Duodenal mucosa (tissue), 2 donors: ENCODE results near the gene IKZF1.

Source experiments
- H3K27ac ChIP-seq: one replicate; pipeline ENCODE4 v1.7.0; 2013; ENCODE audit warnings: low read depth, low read length
- H3K27me3 ChIP-seq, 2 donors: one replicate each; pipeline ENCODE4 v1.7.0; 2013; ENCODE audit warnings: low read length in 2 of 2, control low read depth in 1 of 2; ENCODE audit not compliant: insufficient read depth in 2 of 2, control insufficient read depth in 1 of 2
- H3K36me3 ChIP-seq, 2 donors: one replicate each; pipeline ENCODE4 v1.7.0; 2013; ENCODE audit warnings: low read length in 2 of 2, control low read depth in 1 of 2; ENCODE audit not compliant: insufficient read depth in 2 of 2, control insufficient read depth in 1 of 2
- H3K4me1 ChIP-seq, 2 donors: one replicate each; pipeline ENCODE4 v1.7.0; 2013; ENCODE audit warnings: low read length in 2 of 2, control low read depth in 1 of 2; ENCODE audit not compliant: insufficient read depth in 2 of 2, control insufficient read depth in 1 of 2
- H3K4me3 ChIP-seq, 2 donors: one replicate each; pipeline ENCODE4 v1.7.0; 2013; ENCODE audit warnings: low read length in 2 of 2, low read depth in 1 of 2
- H3K9ac ChIP-seq, 2 donors: one replicate each; pipeline ENCODE4 v1.7.0; 2013; ENCODE audit warnings: low read length in 2 of 2, low read depth in 1 of 2
- H3K9me3 ChIP-seq, 2 donors: one replicate each; pipeline ENCODE4 v1.7.0; 2013; ENCODE audit warnings: low read length in 2 of 2, control low read depth in 1 of 2; ENCODE audit not compliant: control insufficient read depth in 1 of 2

IKZF1 gene

DNA sequence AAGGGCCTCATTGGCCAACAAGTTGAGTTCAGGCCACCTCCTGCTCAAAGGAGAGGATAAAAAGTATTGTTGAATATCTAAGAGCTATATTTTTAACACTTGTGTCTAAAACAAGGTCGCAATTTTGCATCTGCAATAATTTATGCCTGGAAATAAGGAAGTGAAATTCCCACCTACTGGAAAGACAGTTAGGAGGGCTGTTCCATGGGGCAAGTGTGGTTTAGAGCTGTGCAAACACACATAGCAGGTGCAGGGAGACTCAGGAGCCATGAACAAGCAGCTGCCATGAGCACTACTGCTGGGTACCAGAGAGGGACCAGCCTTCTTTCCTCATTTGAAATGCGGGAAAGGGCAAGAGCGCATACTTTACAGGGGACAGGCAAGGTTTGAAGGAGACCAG, 35.5 kb upstream of the IKZF1 start:
- no peak overlapping the region for H3K27ac ChIP-seq
- no peaks in the 10 kb centered on the region for H3K27me3 ChIP-seq
- H3K9ac ChIP-seq = no peak overlapping the region
- no peaks in the 10 kb centered on the region for H3K9me3 ChIP-seq
- H3K36me3 ChIP-seq = no peaks in the 10 kb centered on the region
- H3K4me1 ChIP-seq = peaks cover 26 to 43% of the 10 kb centered on the region in 2 donors
- H3K4me3 ChIP-seq = no peak overlapping the region

DNA sequence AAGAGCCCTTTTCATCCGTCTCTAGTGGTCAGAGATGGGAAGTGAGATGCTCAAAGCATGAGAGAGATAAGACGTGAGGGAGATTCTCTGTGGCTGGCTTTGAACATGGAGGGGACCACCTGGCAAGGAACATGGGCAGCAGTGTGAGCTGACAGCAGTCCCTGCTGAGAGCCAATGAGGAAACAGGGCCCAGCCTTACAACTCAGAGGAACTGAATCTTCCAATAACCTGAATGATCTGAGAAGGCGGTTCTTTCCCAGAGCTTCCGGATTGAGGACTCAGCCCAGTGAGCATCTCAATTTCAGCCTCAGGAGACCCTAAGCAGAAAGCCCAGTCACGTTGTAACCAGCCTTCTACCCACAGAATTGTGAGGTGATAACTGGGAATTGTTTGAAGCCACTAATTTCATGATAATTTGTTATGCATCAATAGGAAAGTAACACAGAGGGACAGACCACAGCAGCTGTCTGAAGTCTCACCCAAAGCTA, 33.9 kb upstream of the IKZF1 start:
- Histone ChIP-seq H3K36me3 (no peaks in the 10 kb centered on the region), H3K9ac (no peak overlapping the region), H3K4me1 (peaks cover 25 to 40% of the 10 kb centered on the region in 2 donors), H3K27me3 (no peaks in the 10 kb centered on the region), H3K27ac (no peak overlapping the region), H3K9me3 (no peaks in the 10 kb centered on the region), H3K4me3 (no peak overlapping the region)

DNA sequence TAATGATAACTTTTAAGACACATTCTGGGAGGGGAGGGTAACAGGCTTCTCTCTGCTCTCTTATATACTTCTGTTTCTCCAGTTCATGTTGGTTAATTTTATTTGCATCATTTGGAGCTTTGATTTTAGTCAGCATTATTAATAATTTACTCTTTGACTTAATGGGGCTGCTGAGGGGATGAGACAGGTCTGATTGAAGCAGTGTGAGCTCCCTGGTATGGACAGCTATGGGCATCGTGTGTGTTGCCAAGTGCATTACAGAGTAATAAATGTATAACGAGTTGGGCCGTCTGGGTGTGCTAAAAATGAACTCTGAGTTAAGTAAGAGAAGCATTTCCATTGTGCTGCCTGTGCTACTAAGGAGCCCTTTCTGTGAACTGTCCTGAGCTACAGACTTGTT, 31.7 kb upstream of the IKZF1 start:
- no peak overlapping the region for H3K9ac ChIP-seq
- no peaks in the 10 kb centered on the region for H3K27me3 ChIP-seq
- H3K27ac ChIP-seq = no peak overlapping the region

DNA sequence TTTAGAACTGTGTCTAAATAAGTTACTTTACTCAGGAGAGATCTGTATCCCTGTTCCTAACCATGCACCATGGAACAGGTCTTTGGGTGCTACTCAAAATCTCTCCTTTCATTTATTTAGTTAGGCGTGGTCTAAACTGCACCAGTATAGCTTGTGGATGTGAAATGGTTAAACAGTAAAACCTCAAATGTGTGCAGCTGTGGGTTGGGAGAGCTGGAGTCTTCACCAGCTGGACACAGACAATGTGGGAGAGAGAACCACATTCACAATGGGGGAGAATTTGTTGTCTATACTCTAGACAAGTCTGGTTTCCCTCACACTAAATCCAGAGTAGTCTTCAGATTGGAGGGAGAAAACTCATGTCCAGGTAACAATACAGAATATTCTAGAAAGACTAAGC, 31.2 kb upstream of the IKZF1 start:
- no peak overlapping the region for H3K9ac ChIP-seq
- H3K9me3 ChIP-seq = no peaks in the 10 kb centered on the region
- no peak overlapping the region for H3K4me3 ChIP-seq
- H3K36me3 ChIP-seq = no peaks in the 10 kb centered on the region
- peaks cover 14 to 15% of the 10 kb centered on the region in 2 donors for H3K4me1 ChIP-seq
- H3K27ac ChIP-seq = no peak overlapping the region
- H3K27me3 ChIP-seq = no peaks in the 10 kb centered on the region

More for the DNA sequence above, 31.7 kb upstream of the IKZF1 start:
- Histone ChIP-seq H3K4me3 (no peak overlapping the region), H3K9me3 (no peaks in the 10 kb centered on the region), H3K4me1 (peaks cover 19 to 20% of the 10 kb centered on the region in 2 donors), H3K36me3 (no peaks in the 10 kb centered on the region)

DNA sequence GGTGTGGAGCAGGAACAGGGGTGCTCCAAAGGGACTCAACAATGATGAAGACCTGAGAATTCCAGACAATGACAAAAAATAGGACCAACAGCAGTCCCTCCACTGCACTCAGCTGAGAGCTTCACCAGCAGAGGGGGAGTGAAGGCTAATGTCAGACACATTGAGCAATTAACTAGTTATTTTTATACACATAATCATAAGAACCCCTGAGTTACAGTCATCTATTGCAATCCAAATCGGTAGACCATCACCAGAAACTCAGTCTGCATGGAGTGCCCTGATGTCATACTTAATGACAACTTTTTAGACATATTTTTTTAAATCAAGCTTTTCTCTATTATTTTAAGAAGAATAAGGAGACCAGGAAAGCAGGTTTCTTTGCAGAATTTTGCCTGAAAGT, 30.6 kb upstream of the IKZF1 start:
- Histone ChIP-seq H3K27me3 (no peaks in the 10 kb centered on the region), H3K27ac (no peak overlapping the region), H3K4me1 (peaks cover 8 to 9% of the 10 kb centered on the region in 2 donors), H3K36me3 (no peaks in the 10 kb centered on the region), H3K9me3 (no peaks in the 10 kb centered on the region), H3K4me3 (no peak overlapping the region), H3K9ac (no peak overlapping the region)

DNA sequence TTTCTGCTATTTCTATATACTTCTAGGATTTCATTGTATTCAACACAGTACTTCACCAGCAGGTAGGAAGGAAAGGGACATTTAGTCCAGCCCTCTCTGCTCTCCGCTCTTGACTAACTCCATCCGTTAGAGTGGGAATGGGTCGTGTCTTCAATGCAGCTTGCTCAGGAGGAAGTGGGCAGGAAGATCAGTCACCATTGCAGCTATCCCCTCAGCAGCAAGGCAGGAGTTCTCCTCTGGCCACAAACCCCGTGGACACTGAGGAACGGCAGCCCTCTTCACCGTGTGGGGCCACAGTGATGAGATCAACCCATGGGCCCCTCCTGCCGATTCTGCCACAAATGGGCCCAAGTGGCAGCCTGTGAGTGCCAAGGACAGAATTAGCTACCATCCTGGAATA, 30.2 kb upstream of the IKZF1 start:
- H3K27me3 ChIP-seq = no peaks in the 10 kb centered on the region
- no peaks in the 10 kb centered on the region for H3K36me3 ChIP-seq
- H3K4me1 ChIP-seq = peaks cover 3 to 4% of the 10 kb centered on the region in 2 donors
- no peak overlapping the region for H3K4me3 ChIP-seq
- H3K9me3 ChIP-seq = no peaks in the 10 kb centered on the region
- no peak overlapping the region for H3K9ac ChIP-seq
- no peak overlapping the region for H3K27ac ChIP-seq

DNA sequence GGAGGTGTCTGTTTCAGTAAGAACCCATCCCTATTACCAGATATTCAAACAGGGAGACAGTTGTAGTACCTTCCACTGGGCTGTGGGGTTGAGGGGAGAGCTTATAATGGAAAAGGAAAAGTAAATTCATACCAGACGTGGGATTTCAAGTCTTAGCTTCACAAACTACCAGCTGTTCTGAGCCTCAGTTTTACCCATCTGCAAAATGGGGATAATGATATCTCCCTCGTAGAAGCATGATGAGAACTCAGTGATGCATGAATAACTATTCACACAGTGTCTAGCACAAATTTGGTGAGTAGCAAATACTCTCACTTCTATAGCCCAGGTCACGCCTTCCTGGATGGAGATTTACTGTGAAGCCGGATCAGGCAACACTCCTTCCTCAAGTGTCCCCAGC, 29.1 kb upstream of the IKZF1 start:
- H3K36me3 ChIP-seq = no peaks in the 10 kb centered on the region
- peaks cover 0 to 3% of the 10 kb centered on the region in 2 donors for H3K4me1 ChIP-seq
- no peak overlapping the region for H3K4me3 ChIP-seq
- no peak overlapping the region for H3K9ac ChIP-seq
- H3K27ac ChIP-seq = no peak overlapping the region
- H3K9me3 ChIP-seq = no peaks in the 10 kb centered on the region
- H3K27me3 ChIP-seq = no peaks in the 10 kb centered on the region

DNA sequence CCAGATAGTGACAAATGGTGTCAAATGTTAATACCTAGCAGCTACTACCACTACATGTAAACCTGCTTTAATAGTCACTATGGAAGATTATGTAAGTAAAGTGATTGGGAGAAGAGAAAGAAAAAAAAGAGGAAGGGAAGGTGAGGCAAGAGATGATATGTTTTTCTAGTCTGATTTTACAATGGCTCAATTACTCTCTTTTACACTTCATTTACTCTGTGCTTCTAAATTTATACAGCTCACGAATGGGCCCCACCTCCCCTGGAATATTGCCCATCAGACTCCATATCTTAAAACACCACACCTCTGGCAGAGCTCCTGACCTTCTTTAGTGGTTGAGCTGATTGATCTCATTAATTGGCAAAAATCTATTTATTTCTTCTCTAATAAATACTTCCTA, 28.0 kb upstream of the IKZF1 start:
- Histone ChIP-seq H3K4me3 (no peak overlapping the region), H3K27me3 (no peaks in the 10 kb centered on the region), H3K27ac (no peak overlapping the region), H3K9ac (no peak overlapping the region), H3K36me3 (no peaks in the 10 kb centered on the region), H3K4me1 (peaks cover 0 to 7% of the 10 kb centered on the region in 2 donors), H3K9me3 (no peaks in the 10 kb centered on the region)

DNA sequence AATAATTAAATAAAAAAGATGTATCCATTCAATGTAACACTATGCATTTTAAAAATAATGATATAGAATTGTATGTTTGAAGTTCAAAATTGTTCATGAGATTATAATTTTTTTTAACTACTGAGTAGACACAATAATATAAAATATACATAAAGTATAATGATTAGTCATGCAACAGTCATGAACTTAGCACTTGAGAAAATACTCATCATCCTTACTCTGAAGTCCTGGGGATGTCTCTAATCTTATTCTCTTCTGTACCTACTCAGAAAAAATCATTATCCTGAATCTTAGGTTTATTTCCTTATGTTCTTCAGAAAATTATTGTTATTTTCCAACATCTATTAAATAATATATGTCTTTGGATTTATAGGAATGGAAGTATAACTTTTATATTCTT, 26.4 kb upstream of the IKZF1 start:
- Histone ChIP-seq H3K27me3 (no peaks in the 10 kb centered on the region), H3K36me3 (no peaks in the 10 kb centered on the region), H3K27ac (no peak overlapping the region), H3K4me1 (peaks cover 0 to 7% of the 10 kb centered on the region in 2 donors), H3K4me3 (no peak overlapping the region), H3K9me3 (no peaks in the 10 kb centered on the region), H3K9ac (no peak overlapping the region)

DNA sequence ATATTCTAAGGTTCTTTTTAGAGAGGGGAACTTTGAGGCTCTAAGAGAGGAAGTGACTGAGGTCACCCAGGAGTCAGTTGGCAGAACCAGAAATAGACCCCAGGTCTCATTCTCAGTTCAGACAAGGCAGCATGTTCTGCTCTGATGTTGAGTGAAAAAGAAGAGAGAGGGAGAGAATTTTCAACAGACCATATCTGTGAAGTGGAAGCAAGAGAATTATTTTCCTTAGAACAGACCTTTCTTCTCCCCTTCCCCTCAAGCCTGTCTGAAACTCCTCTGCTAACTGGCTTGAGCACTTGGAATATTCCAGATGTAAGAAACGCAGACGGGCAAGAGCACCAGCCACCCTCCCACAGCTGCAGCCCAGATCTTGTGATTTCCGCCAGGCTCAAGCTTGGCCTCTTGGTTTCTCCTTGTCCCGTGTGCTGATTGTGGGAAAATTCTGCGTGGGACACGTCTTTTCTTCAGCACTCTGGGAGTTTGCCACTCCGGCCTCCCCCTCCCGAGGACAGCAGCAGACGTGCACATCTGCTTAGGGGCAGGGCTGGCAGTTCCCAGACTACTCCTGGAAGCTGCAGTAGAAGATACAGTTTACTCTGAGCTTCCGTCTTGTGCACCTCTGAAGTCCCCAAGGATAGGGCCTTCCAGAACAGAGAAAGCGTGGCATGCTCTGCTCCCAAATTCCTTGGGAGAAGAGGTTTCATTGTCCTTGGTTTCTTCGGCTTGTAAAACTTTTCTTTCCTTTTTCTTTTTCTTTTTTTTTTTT, 22.7 kb upstream of the IKZF1 start:
- Histone ChIP-seq H3K27ac (peak overlapping the region; percentile 10), H3K9me3 (no peaks in the 10 kb centered on the region)

More for the DNA sequence above, 22.7 kb upstream of the IKZF1 start:
- no peaks in the 10 kb centered on the region for H3K36me3 ChIP-seq
- no peak overlapping the region for H3K9ac ChIP-seq
- H3K4me3 ChIP-seq = peak overlapping the region; percentile 9 to 29
- peaks cover 0 to 3% of the 10 kb centered on the region in 2 donors for H3K4me1 ChIP-seq
- no peaks in the 10 kb centered on the region for H3K27me3 ChIP-seq
